GM12878 (cell line): Measurements from ENCODE around the gene TRIAP1. TPM values are rescaled to one million over a fixed set of nuclear protein-coding genes. Genes with fewer than 3 reads are reported as not detected.

Experiments used
- ATAC-seq: fragments of 200-7000 bp; cut with Tn5 transposase; 3 replicates; pipeline ENCODE4 v1.9.1; 2020; ENCODE audit warnings: mild to moderate bottlenecking, moderate library complexity
- BruUV-seq: library from RNA; stranded (reverse); fragments of 400-500 nt; replicated peaks from 2 replicates; lab custom pipeline; 2021; lab: Mats Ljungman, UMichigan
- CTCF ChIA-PET: fragments of 300-600 bp; sonication (Branson Sonifier 250); formaldehyde crosslinking; extraction: SDS; loops from one replicate; lab custom pipeline; 2021; ENCODE audit warnings: inconsistent platforms; lab: Yijun Ruan, JAX
- POLR2A ChIA-PET: fragments of 350-600 bp; formaldehyde crosslinking; extraction: SDS; loops from one replicate; lab custom pipeline; 2021; ENCODE audit warnings: inconsistent platforms; lab: Charles Lee
- RAD21 ChIA-PET: fragments of 300-600 bp; sonication (Branson Sonifier 250); formaldehyde crosslinking; loops from one replicate; lab custom pipeline; 2023; ENCODE audit warnings: antibody characterized with exemption; ENCODE audit not compliant: unreplicated experiment; lab: Charles Lee
- SMC1A ChIA-PET: fragments of 300-600 bp; sonication (Branson Sonifier 250); formaldehyde crosslinking; loops from one replicate; lab custom pipeline; 2023; ENCODE audit not compliant: unreplicated experiment, uncharacterized antibody; lab: Charles Lee
- DNase-seq: peaks from one replicate; pipeline ENCODE4 v3.0.0-alpha.2; 2011; ENCODE audit warnings: low read depth, low spot score
- FAIRE-seq: peaks from 3 replicates; lab custom pipeline; 2011; peaks lifted over from hg19 to GRCh38; lab: Jason Lieb, UNC
- H2AFZ ChIP-seq: 2 replicates; pipeline ENCODE4 v1.6.0; 2011; ENCODE audit warnings: low read depth, low read length, control low read depth; ENCODE audit not compliant: control insufficient read depth
- H3K27ac ChIP-seq: 2 replicates; pipeline ENCODE4 v1.5.1; 2011; ENCODE audit warnings: control low read depth; ENCODE audit not compliant: control insufficient read depth, insufficient read depth
- H3K27me3 ChIP-seq, 2 experiments: replicated peaks in 1 of 2; 2 replicates each; pipeline versions ENCODE4 v1.6.0 to v1.6.1; 2011; ENCODE audit warnings: low read length in 1 of 2; ENCODE audit not compliant: control insufficient read depth in 2 of 2, insufficient read depth in 2 of 2
- H3K36me3 ChIP-seq, 2 experiments: 2 replicates each; pipeline ENCODE4 v1.5.1; 2011; ENCODE audit warnings: low read length in 1 of 2; ENCODE audit not compliant: control insufficient read depth in 2 of 2, insufficient read depth in 2 of 2
- H3K4me1 ChIP-seq: 2 replicates; pipeline ENCODE4 v1.6.1; 2011; ENCODE audit warnings: mild to moderate bottlenecking, low read length, moderate library complexity, mixed read lengths; ENCODE audit not compliant: control insufficient read depth, insufficient read depth
- H3K4me2 ChIP-seq: 2 replicates; pipeline ENCODE4 v1.6.0; 2011; ENCODE audit warnings: control low read depth; ENCODE audit not compliant: control insufficient read depth, insufficient read depth
- H3K4me3 ChIP-seq: fragments of 200-600 bp; sonication (generic); 2 replicates; pipeline ENCODE4 v1.5.1; 2016
- H3K79me2 ChIP-seq: 2 replicates; pipeline ENCODE4 v1.6.0; 2011; ENCODE audit warnings: low read length; ENCODE audit not compliant: control insufficient read depth, insufficient read depth
- H3K9ac ChIP-seq: 2 replicates; pipeline ENCODE4 v1.8.0; 2011; ENCODE audit warnings: low read length, control low read depth, mixed read lengths; ENCODE audit not compliant: control insufficient read depth, insufficient read depth
- H3K9me3 ChIP-seq: replicated peaks from 3 replicates; pipeline ENCODE4 v1.5.1; 2011; ENCODE audit warnings: mild to moderate bottlenecking, low read length; ENCODE audit not compliant: control insufficient read depth, insufficient read depth
- H4K20me1 ChIP-seq: 2 replicates; pipeline ENCODE4 v1.6.0; 2011; ENCODE audit not compliant: control insufficient read depth, insufficient read depth
- E4F1 ChIP-seq: fragments of 450-650 bp; IDR thresholded peaks from 2 replicates; pipeline ENCODE4 v1.6.1; 2018; ENCODE audit warnings: borderline replicate concordance, mild to moderate bottlenecking; ENCODE audit not compliant: partially characterized antibody
- FOS ChIP-seq: IDR thresholded peaks from 3 replicates; pipeline ENCODE4 v1.6.1; 2011; ENCODE audit warnings: borderline replicate concordance; ENCODE audit not compliant: insufficient read length; ENCODE audit errors: extremely low read depth
- KLF5 ChIP-seq: fragments of 450-650 bp; IDR thresholded peaks from 2 replicates; pipeline ENCODE4 v1.6.1; 2014; ENCODE audit warnings: mild to moderate bottlenecking; ENCODE audit not compliant: partially characterized antibody
- PBX3 ChIP-seq: IDR thresholded peaks from 2 replicates; pipeline ENCODE4 v1.6.1; 2011; ENCODE audit warnings: mild to moderate bottlenecking, low read depth, low read length, moderate library complexity; ENCODE audit not compliant: insufficient replicate concordance
- POLR2A ChIP-seq: IDR thresholded peaks from 2 replicates; pipeline ENCODE4 v1.6.1; 2011; ENCODE audit warnings: low read depth, mild to moderate bottlenecking, low read length
- SMC3 ChIP-seq: IDR thresholded peaks from 2 replicates; pipeline ENCODE4 v1.6.1; 2011; ENCODE audit warnings: low read length, improper control_type of control experiment, borderline replicate concordance
- TAF1 ChIP-seq: IDR thresholded peaks from 2 replicates; pipeline ENCODE4 v1.6.1; 2011; ENCODE audit warnings: mild to moderate bottlenecking, low read depth, low read length, borderline replicate concordance
- ZBTB40 ChIP-seq: fragments of 450-650 bp; IDR thresholded peaks from 2 replicates; pipeline ENCODE4 v1.6.1; 2016; ENCODE audit warnings: mild to moderate bottlenecking, moderate library complexity, borderline replicate concordance
- WGBS: methylation state at CpG from one replicate; pipeline ENCODE4 v1.1.6; 2016; ENCODE audit warnings: low lambda C conversion rate; ENCODE audit not compliant: insufficient replicate concordance, insufficient coverage; ENCODE audit errors: missing lambda C conversion rate; 5-methylcytosine and 5-hydroxymethylcytosine counted together
- in situ Hi-C: fragments of 300-500 bp; cut with MboI; formaldehyde crosslinking; loops from 9 replicates; pipeline ENCODE4 v1.14.3; 2018; ENCODE audit warnings: mixed read lengths
- intact Hi-C: fragments of 100-400 bp; cut with micrococcal nuclease; formaldehyde crosslinking; loops from one replicate; pipeline ENCODE4 v1.14.2; 2022; ENCODE audit not compliant: unreplicated experiment
- polyA plus RNA-seq, 11 experiments: library from polyadenylated mRNA; depleted of rRNA in 4 of 11; unstranded in 6 of 11; stranded (reverse) in 5 of 11; fragments of >200 nt; fragmentation: Nextera tagmentation in 4 of 11; fragmentation: Illumina TruSeq in 1 of 11; extraction: Ambion mirVana in 4 of 11; extraction: Trizol in 1 of 11; gene quantifications; 1 replicate in 1 of 11; 2 replicates in 10 of 11; pipeline versions ENCODE4 v1.2.1 to v1.2.3, GENCODE V29; 2011 to 2016; ENCODE audit warnings: inconsistent platforms in 2 of 11, missing spikeins in 2 of 11, low read depth in 1 of 11
- total RNA-seq, 4 experiments: library from RNA; depleted of rRNA in 3 of 4; stranded (reverse); fragments of >200 nt in 3 of 4; fragmentation: Illumina TruSeq in 1 of 4; extraction: Trizol in 1 of 4; gene quantifications; 2 replicates each; pipeline versions ENCODE4 v1.2.1 to v1.2.3, GENCODE V29; 2013 to 2021

TRIAP1 gene
- total and polyA plus RNA-seq, 10 of the 15 experiments (the other 5 are each of a cell fraction or from before 2014, with no cell fraction given), result 44.8 to 346 (median 80.8) TPM

- Histone ChIP-seq H3K79me2 (no peaks in the 10 kb centered on the region), H3K4me1 (no peaks in the 10 kb centered on the region), H4K20me1 (no peaks in the 10 kb centered on the region), H2AFZ (no peak overlapping the region), H3K9me3 (no peaks in the 10 kb centered on the region), H3K36me3 (no peaks in the 10 kb centered on the region), H3K27me3 (no peaks in the 10 kb centered on the region), H3K4me3 (no peak overlapping the region), H3K4me2 (no peak overlapping the region), H3K9ac (no peak overlapping the region), H3K27ac (no peak overlapping the region)
- SMC1A ChIA-PET, result interaction anchor here (0.6 kb wide), 1 partner anchor 124 kb away, joined by 3 read pairs; no protein-coding TSS in a partner anchor
- TF ChIP-seq SMC3 (no peak), TAF1 (no peak), POLR2A (no peak), PBX3 (no peak), FOS (no peak), ZBTB40 (no peak), KLF5 (no peak), E4F1 (no peak)
- POLR2A ChIA-PET, result no interaction called here
- FAIRE-seq (no peak), ATAC-seq (no peak), DNase-seq (no peak)
- 31% methylated on average over 3 of the region's 3 CpGs for WGBS
- intact Hi-C loops, result no loop called here
- in situ Hi-C loops, result no loop called here
- CTCF ChIA-PET, result interaction anchor here (1.4 kb wide), 1 partner anchor 31 kb away, joined by 4 read pairs; no protein-coding TSS in a partner anchor
- no TSS peak for BruUV-seq
- RAD21 ChIA-PET, result no interaction called here
These were observed 39.6 kb downstream of the TRIAP1 start for GRCh38 chr12:120406553-120406952.
